Lung (tissue), 12 donors: ENCODE data around the gene GSTO2. TPM values are rescaled to one million over a fixed set of nuclear protein-coding genes. Genes with fewer than 3 reads are reported as not detected.
A peak's percentile ranks its signal among the peaks of the same experiment; 100 is the strongest.

ENCODE experiments used
- ATAC-seq: fragments of 200-7000 bp; cut with Tn5 transposase; one replicate; pipeline ENCODE4 v1.9.1; 2020; ENCODE audit warnings: moderate number of reproducible peaks; ENCODE audit not compliant: insufficient read depth, low FRiP score
- DNase-seq, 3 donors: peaks; one replicate each; pipeline ENCODE4 v3.0.0-alpha.2; 2013 to 2017
- H3K27ac ChIP-seq, 2 donors: one replicate each; pipeline ENCODE4 v1.5.1; 2013; ENCODE audit warnings: mild to moderate bottlenecking in 2 of 2, moderate library complexity in 2 of 2, control low read depth in 1 of 2, inconsistent platforms in 1 of 2, low read depth in 1 of 2, low read length in 1 of 2
- H3K27me3 ChIP-seq, 3 donors: one replicate each; pipeline ENCODE4 v1.5.1; 2013; ENCODE audit warnings: low read length in 2 of 3; ENCODE audit not compliant: control insufficient read depth in 3 of 3, insufficient read depth in 3 of 3
- H3K36me3 ChIP-seq, 4 donors: one replicate each; pipeline ENCODE4 v1.5.1; 2013; ENCODE audit warnings: low read length in 4 of 4, mild to moderate bottlenecking in 1 of 4, moderate library complexity in 1 of 4; ENCODE audit not compliant: control insufficient read depth in 4 of 4, insufficient read depth in 4 of 4
- H3K4me1 ChIP-seq, 5 donors: one replicate each; pipeline ENCODE4 v1.5.1; 2013; ENCODE audit warnings: low read length in 5 of 5, mild to moderate bottlenecking in 2 of 5, moderate library complexity in 1 of 5; ENCODE audit not compliant: control insufficient read depth in 5 of 5, insufficient read depth in 5 of 5
- H3K4me3 ChIP-seq: one replicate; pipeline ENCODE4 v1.5.1; 2013; ENCODE audit warnings: mild to moderate bottlenecking, control low read depth, moderate library complexity
- H3K9ac ChIP-seq, 2 donors: one replicate each; pipeline ENCODE4 v1.5.1; 2013; ENCODE audit warnings: low read length in 2 of 2, control low read depth in 1 of 2; ENCODE audit not compliant: insufficient read depth in 1 of 2
- H3K9me3 ChIP-seq, 4 donors: one replicate each; pipeline ENCODE4 v1.5.1; 2013; ENCODE audit warnings: low read length in 3 of 4, mild to moderate bottlenecking in 1 of 4, moderate library complexity in 1 of 4; ENCODE audit not compliant: control insufficient read depth in 4 of 4, insufficient read depth in 3 of 4
- CTCF ChIP-seq: IDR thresholded peaks from 2 replicates; pipeline ENCODE4 v1.5.1; 2012; ENCODE audit warnings: mild to moderate bottlenecking; ENCODE audit errors: control extremely low read depth, extremely low read depth
- WGBS, 2 donors: extraction: QIAGEN DNeasy Blood & Tissue Kit; methylation state at CpG; one replicate each; pipeline ENCODE4 v1.1.7; 2013; 5-methylcytosine and 5-hydroxymethylcytosine counted together
- polyA plus RNA-seq, 2 donors: library from polyadenylated mRNA; stranded (reverse); fragments of 200-250 nt; gene quantifications; one replicate each; pipeline ENCODE4 v1.2.1, GENCODE V29; 2013
- total RNA-seq, 2 donors: library from RNA; depleted of rRNA in 1 of 2; stranded (reverse); fragments of >200 nt in 1 of 2; gene quantifications; one replicate each; pipeline ENCODE4 v1.2.1, GENCODE V29; 2014 to 2021
- donor health status: control.
- donor health status: control.
- donor health status: Bipolar disorder and iron deficiency.
- donor health status: healthy.
- donor health status: DM: yes; HTN: yes; CAD: no.

The GSTO2 gene
- total and polyA plus RNA-seq, 4 donors: 6.6 to 25.9 (median 12.1) TPM

- DNase-seq: peak in 1 of 3 donors; percentile 23
- WGBS, 2 donors: 57 to 68% methylated on average over 2 of the region's 2 CpGs
- ATAC-seq: no peak
- H3K9ac ChIP-seq: no peak overlapping the region
- no peak overlapping the region for H3K4me3 ChIP-seq
- H3K27ac ChIP-seq: no peak overlapping the region
- H3K36me3 ChIP-seq: no peaks in the 10 kb centered on the region
- H3K4me1 ChIP-seq: peaks cover 0 to 13% (median 0%) of the 10 kb centered on the region in 5 donors
- no peak for TF ChIP-seq CTCF
- no peaks in the 10 kb centered on the region for H3K27me3 ChIP-seq
- no peaks in the 10 kb centered on the region for H3K9me3 ChIP-seq
These were observed 8.8 kb downstream of the GSTO2 start for GRCh38 chr10:104277785-104278184.

- no peak overlapping the region for H3K27ac ChIP-seq
- WGBS, 2 donors: 94 to 97% methylated on average over 3 of the region's 3 CpGs
- peaks cover 0 to 10% (median 0%) of the 10 kb centered on the region in 5 donors for H3K4me1 ChIP-seq
- ATAC-seq: no peak
- DNase-seq: no peak
- no peaks in the 10 kb centered on the region for H3K9me3 ChIP-seq
- TF ChIP-seq CTCF: no peak
- no peak overlapping the region for H3K4me3 ChIP-seq
- no peak overlapping the region for H3K9ac ChIP-seq
- H3K27me3 ChIP-seq: no peaks in the 10 kb centered on the region
- no peaks in the 10 kb centered on the region for H3K36me3 ChIP-seq
These were observed 10.7 kb downstream of the GSTO2 start for GRCh38 chr10:104279550-104280259.

GRCh38 chr10:104281694-104282093 lies 12.7 kb downstream of the GSTO2 start:
- no peaks in the 10 kb centered on the region for H3K27me3 ChIP-seq
- H3K4me1 ChIP-seq: no peaks in the 10 kb centered on the region
- no peak for DNase-seq
- no peak overlapping the region for H3K9ac ChIP-seq
- H3K36me3 ChIP-seq: no peaks in the 10 kb centered on the region
- H3K4me3 ChIP-seq: no peak overlapping the region
- H3K9me3 ChIP-seq: no peaks in the 10 kb centered on the region
- no peak overlapping the region for H3K27ac ChIP-seq
- ATAC-seq: no peak
- 85 to 93% methylated on average over 3 of the region's 3 CpGs for WGBS, 2 donors
- no peak for TF ChIP-seq CTCF

- H3K27me3 ChIP-seq: no peaks in the 10 kb centered on the region
These were observed 15.9 kb downstream of the GSTO2 start for GRCh38 chr10:104284846-104285245.

More at GRCh38 chr10:104284846-104285245, 15.9 kb downstream of the GSTO2 start:
- no peak overlapping the region for H3K9ac ChIP-seq
- H3K27ac ChIP-seq: no peak overlapping the region
- no peaks in the 10 kb centered on the region for H3K36me3 ChIP-seq
- no peak overlapping the region for H3K4me3 ChIP-seq
- H3K9me3 ChIP-seq: no peaks in the 10 kb centered on the region
- no peak for DNase-seq
- TF ChIP-seq CTCF: no peak
- ATAC-seq: no peak
- peaks cover 0 to 3% (median 0%) of the 10 kb centered on the region in 5 donors for H3K4me1 ChIP-seq
- WGBS, 2 donors: 87 to 88% methylated on average over 7 of the region's 7 CpGs
